ENCODE data around the gene ZNF277. TPM values are rescaled to one million over a fixed set of nuclear protein-coding genes. Genes with fewer than 3 reads are reported as not detected.

The ZNF277 gene
- total RNA-seq, 1 experiment from 2014 or later = 21.3 TPM

DNA sequence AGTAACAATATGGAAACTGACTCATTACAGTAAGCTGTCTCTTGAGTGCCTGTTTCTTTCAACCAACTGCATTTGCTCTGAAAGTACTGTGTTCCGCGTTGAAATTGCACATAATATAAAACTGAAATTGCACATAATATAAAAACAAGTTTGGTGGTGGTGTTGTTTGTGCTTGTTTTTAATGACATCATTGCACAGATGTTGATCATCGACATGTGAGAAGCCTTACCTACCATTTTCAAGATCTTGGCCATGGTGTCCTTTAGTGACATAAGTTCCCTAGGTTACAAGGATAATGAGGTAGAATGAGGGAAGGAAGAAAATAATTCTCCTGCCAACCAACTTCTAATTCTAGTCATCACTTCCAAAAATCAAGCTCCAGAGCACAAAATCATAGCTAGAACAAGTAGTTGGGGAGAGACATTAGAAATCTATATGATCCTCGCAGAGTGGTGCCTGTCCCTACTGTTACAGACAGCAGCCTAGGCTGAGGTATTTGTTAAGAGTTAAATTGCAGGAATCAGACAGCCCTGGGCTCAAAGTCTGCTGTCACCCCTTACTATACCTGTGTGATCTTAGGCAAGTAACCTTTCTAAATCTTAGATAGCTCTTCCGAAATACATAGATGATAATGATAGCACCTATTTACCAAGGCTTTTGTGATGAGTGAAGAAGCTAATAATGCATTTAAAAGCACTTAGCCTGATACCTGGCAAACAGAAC, 29.6 kb upstream of the ZNF277 start:
- Histone ChIP-seq H3K79me2 (ENCODE audit: insufficient read depth, low read length) (no peaks in the 10 kb centered on the region), H3K27me3 (ENCODE audit: insufficient read depth, low read length) (peaks cover 14% of the 10 kb centered on the region; the same call in 1 of the 2 replicates), H3K4me1 (ENCODE audit: control insufficient read depth in 1 of 2, insufficient read depth in 2 of 2, low read length in 2 of 2) (no peaks in the 10 kb centered on the region), H3K4me3 (replicated peaks in 1 of 2; ENCODE audit: low read depth in 1 of 2, low read length in 2 of 2) (no peak overlapping the region), H3K9me2 (ENCODE audit: insufficient read depth) (no peaks in the 10 kb centered on the region), H2AFZ (ENCODE audit: low read depth, low read length, poor library complexity, severe bottlenecking) (no peak overlapping the region), H4K20me1 (ENCODE audit: insufficient read depth) (no peaks in the 10 kb centered on the region), H3K9ac (ENCODE audit: low read length) (no peak overlapping the region), H3K27ac (ENCODE audit: low read depth, low read length) (no peak overlapping the region), H3K4me2 (ENCODE audit: low read length) (no peak overlapping the region), H3K36me3 (ENCODE audit: control insufficient read depth in 1 of 2, insufficient read depth in 2 of 2, low read length in 2 of 2) (no peaks in the 10 kb centered on the region), H3K9me3 (ENCODE audit: control insufficient read depth in 1 of 2, insufficient read depth in 1 of 2, low read depth in 1 of 2, low read length in 2 of 2) (no peaks in the 10 kb centered on the region)
- no TSS peak for BruUV-seq (replicated peaks)
- ChIA-PET POLR2A (no interaction called here), RAD21 (ENCODE audit: low non-redundant PET in 1 of 2, low total read pairs in 2 of 2, uncharacterized antibody in 2 of 2, unreplicated experiment in 2 of 2) (no interaction called here), CTCF (no interaction called here)
- ATAC-seq (no peak), DNase-seq (ENCODE audit: low read depth, low spot score) (no peak)
- TF ChIP-seq RAD21 (IDR thresholded peaks at IDR 0.05; ENCODE audit: low read depth) (no peak), REST (IDR thresholded peaks at IDR 0.05; ENCODE audit: low read depth) (no peak), TCF7L2 (IDR thresholded peaks at IDR 0.05; ENCODE audit: borderline replicate concordance, extremely low read depth, insufficient read depth, insufficient read length) (no peak), ATF3 (IDR thresholded peaks at IDR 0.05) (no peak), POLR2A (IDR thresholded peaks at IDR 0.05; ENCODE audit: borderline replicate concordance, extremely low read depth, insufficient read depth, insufficient read length) (no peak), CBX3 (IDR thresholded peaks at IDR 0.05; ENCODE audit: low read depth) (no peak)
- TF ChIP-seq, protein P1, sequence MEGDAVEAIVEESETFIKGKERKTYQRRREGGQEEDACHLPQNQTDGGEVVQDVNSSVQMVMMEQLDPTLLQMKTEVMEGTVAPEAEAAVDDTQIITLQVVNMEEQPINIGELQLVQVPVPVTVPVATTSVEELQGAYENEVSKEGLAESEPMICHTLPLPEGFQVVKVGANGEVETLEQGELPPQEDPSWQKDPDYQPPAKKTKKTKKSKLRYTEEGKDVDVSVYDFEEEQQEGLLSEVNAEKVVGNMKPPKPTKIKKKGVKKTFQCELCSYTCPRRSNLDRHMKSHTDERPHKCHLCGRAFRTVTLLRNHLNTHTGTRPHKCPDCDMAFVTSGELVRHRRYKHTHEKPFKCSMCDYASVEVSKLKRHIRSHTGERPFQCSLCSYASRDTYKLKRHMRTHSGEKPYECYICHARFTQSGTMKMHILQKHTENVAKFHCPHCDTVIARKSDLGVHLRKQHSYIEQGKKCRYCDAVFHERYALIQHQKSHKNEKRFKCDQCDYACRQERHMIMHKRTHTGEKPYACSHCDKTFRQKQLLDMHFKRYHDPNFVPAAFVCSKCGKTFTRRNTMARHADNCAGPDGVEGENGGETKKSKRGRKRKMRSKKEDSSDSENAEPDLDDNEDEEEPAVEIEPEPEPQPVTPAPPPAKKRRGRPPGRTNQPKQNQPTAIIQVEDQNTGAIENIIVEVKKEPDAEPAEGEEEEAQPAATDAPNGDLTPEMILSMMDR (IDR thresholded peaks at IDR 0.05 in 2 of 3, conservative IDR thresholded peaks at IDR 0.05 in 1 of 3; ENCODE audit: borderline replicate concordance in 1 of 3, insufficient read depth in 1 of 3, low read depth in 2 of 3, low read length in 2 of 3) = no peak
- intact Hi-C loops (cut with micrococcal nuclease) = no loop called here

Measured in HCT116 (cell line).